Right atrium auricular region (tissue), 2 donors: ENCODE data around the gene BACH2. TPM values are rescaled to one million over a fixed set of nuclear protein-coding genes. Genes with fewer than 3 reads are reported as not detected.

ENCODE experiments used
- DNase-seq: peaks from one replicate; pipeline ENCODE4 v3.0.0-alpha.2; 2019; ENCODE audit warnings: low spot score
- H3K27ac ChIP-seq, 2 donors: fragments of 200-600 bp; sonication (generic); 1 replicate in 1 of 2; 2 replicates in 1 of 2; pipeline ENCODE4 v1.5.1; 2016 to 2019
- H3K27me3 ChIP-seq, 2 donors: fragments of 200-600 bp; sonication (generic); one replicate each; pipeline versions ENCODE4 v1.5.1 to v1.6.0; 2017 to 2019
- H3K36me3 ChIP-seq: fragments of 200-600 bp; sonication (generic); one replicate; pipeline ENCODE4 v1.5.1; 2016
- H3K4me1 ChIP-seq, 2 donors: fragments of 200-600 bp; sonication (generic); one replicate each; pipeline versions ENCODE4 v1.5.1 to v1.6.0; 2017 to 2019
- H3K4me3 ChIP-seq, 2 donors: fragments of 200-600 bp; sonication (generic); 1 replicate in 1 of 2; 2 replicates in 1 of 2; pipeline ENCODE4 v1.5.1; 2017 to 2019; ENCODE audit warnings: mild to moderate bottlenecking in 1 of 2, moderate library complexity in 1 of 2
- H3K9me3 ChIP-seq, 2 donors: fragments of 200-600 bp; sonication (generic); one replicate each; pipeline ENCODE4 v1.5.1; 2019
- CTCF ChIP-seq, 2 donors: fragments of 200-600 bp; sonication (generic); IDR thresholded peaks; one replicate each; pipeline ENCODE4 v1.5.1; 2019; ENCODE audit warnings: antibody characterized with exemption in 2 of 2
- total RNA-seq, 2 donors: library from RNA; depleted of rRNA; stranded (reverse); fragments of >200 nt; gene quantifications; one replicate each; pipeline ENCODE4 v1.1.0, GENCODE V29; 2016

The BACH2 gene
- total RNA-seq, 2 donors from 2014 or later = 0.82 to 2.2 TPM

GRCh38 chr6:90319979-90320685, 23.5 kb upstream of the BACH2 start:
- DNase-seq = no peak

GRCh38 chr6:90319044-90319443, 22.4 kb upstream of the BACH2 start:
- Histone ChIP-seq H3K27ac (no peak overlapping the region), H3K9me3 (no peaks in the 10 kb centered on the region), H3K4me3 (no peak overlapping the region), H3K27me3 (no peaks in the 10 kb centered on the region), H3K36me3 (no peaks in the 10 kb centered on the region), H3K4me1 (no peaks in the 10 kb centered on the region)
- no peak for TF ChIP-seq CTCF (IDR thresholded peaks at IDR 0.05)
- DNase-seq = no peak

More at GRCh38 chr6:90319979-90320685, 23.5 kb upstream of the BACH2 start:
- Histone ChIP-seq H3K9me3 (no peaks in the 10 kb centered on the region), H3K27ac (no peak overlapping the region), H3K36me3 (no peaks in the 10 kb centered on the region), H3K4me1 (no peaks in the 10 kb centered on the region), H3K4me3 (no peak overlapping the region), H3K27me3 (no peaks in the 10 kb centered on the region)
- no peak for TF ChIP-seq CTCF (IDR thresholded peaks at IDR 0.05)

- no peak for DNase-seq
- no peak for TF ChIP-seq CTCF (IDR thresholded peaks at IDR 0.05)
- Histone ChIP-seq H3K27ac (no peak overlapping the region), H3K9me3 (no peaks in the 10 kb centered on the region), H3K4me1 (no peaks in the 10 kb centered on the region), H3K36me3 (no peaks in the 10 kb centered on the region), H3K4me3 (no peak overlapping the region), H3K27me3 (no peaks in the 10 kb centered on the region)
These were observed 19.3 kb upstream of the BACH2 start for GRCh38 chr6:90315986-90316385.

- Histone ChIP-seq H3K4me1 (no peaks in the 10 kb centered on the region), H3K36me3 (no peaks in the 10 kb centered on the region), H3K4me3 (no peak overlapping the region), H3K9me3 (no peaks in the 10 kb centered on the region), H3K27me3 (no peaks in the 10 kb centered on the region), H3K27ac (no peak overlapping the region)
- no peak for DNase-seq
- TF ChIP-seq CTCF (IDR thresholded peaks at IDR 0.05) = no peak
These were observed 18.8 kb upstream of the BACH2 start for GRCh38 chr6:90315354-90315950.

- Histone ChIP-seq H3K9me3 (no peaks in the 10 kb centered on the region), H3K4me3 (no peak overlapping the region), H3K27ac (no peak overlapping the region), H3K4me1 (no peaks in the 10 kb centered on the region), H3K27me3 (no peaks in the 10 kb centered on the region), H3K36me3 (no peaks in the 10 kb centered on the region)
- DNase-seq = no peak
- no peak for TF ChIP-seq CTCF (IDR thresholded peaks at IDR 0.05)
These were observed 17.9 kb upstream of the BACH2 start for GRCh38 chr6:90314514-90314913.
